PFSK-1 (cell line): ENCODE measurements around the gene TAS2R9. TPM values are rescaled to one million over a fixed set of nuclear protein-coding genes. Genes with fewer than 3 reads are reported as not detected.

Experiments
- FOXP2 ChIP-seq: optimal IDR thresholded peaks from 2 replicates; pipeline ENCODE3; 2011; ENCODE audit warnings: borderline replicate concordance, control low read depth, inconsistent platforms; ENCODE audit not compliant: insufficient read depth; ENCODE audit errors: extremely low read length, extremely low read depth
- POLR2AphosphoS5 ChIP-seq: IDR thresholded peaks from 2 replicates; pipeline ENCODE4 v1.6.1; 2012; ENCODE audit warnings: low read depth, mild to moderate bottlenecking, control low read depth, low read length, moderate library complexity
- SIN3A ChIP-seq: IDR thresholded peaks from 2 replicates; pipeline ENCODE4 v1.6.1; 2012; ENCODE audit warnings: mild to moderate bottlenecking, low read length, moderate library complexity, borderline replicate concordance; ENCODE audit not compliant: insufficient read depth
- TAF1 ChIP-seq: IDR thresholded peaks from 2 replicates; pipeline ENCODE4 v1.6.1; 2012; ENCODE audit warnings: low read length, control low read depth, borderline replicate concordance; ENCODE audit not compliant: insufficient read depth
- polyA plus RNA-seq: library from polyadenylated mRNA; unstranded; fragments of >200 nt; gene quantifications from one replicate; pipeline ENCODE4 v1.2.1, GENCODE V29; 2012; ENCODE audit warnings: low read depth, missing spikeins; ENCODE audit not compliant: insufficient read length
- TF ChIP-seq, protein P1 (sequence below), 2 experiments: IDR thresholded peaks; 2 replicates each; pipeline versions ENCODE4 v1.6.1 to v1.8.0; 2011 to 2012; ENCODE audit warnings: low read depth in 2 of 2, low read length in 2 of 2, control low read depth in 1 of 2, inconsistent platforms in 1 of 2, mild to moderate bottlenecking in 1 of 2, moderate library complexity in 1 of 2; ENCODE audit not compliant: insufficient read depth in 1 of 2

Gene TAS2R9, protein sequence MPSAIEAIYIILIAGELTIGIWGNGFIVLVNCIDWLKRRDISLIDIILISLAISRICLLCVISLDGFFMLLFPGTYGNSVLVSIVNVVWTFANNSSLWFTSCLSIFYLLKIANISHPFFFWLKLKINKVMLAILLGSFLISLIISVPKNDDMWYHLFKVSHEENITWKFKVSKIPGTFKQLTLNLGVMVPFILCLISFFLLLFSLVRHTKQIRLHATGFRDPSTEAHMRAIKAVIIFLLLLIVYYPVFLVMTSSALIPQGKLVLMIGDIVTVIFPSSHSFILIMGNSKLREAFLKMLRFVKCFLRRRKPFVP
- polyA plus RNA-seq, result not detected

DNA sequence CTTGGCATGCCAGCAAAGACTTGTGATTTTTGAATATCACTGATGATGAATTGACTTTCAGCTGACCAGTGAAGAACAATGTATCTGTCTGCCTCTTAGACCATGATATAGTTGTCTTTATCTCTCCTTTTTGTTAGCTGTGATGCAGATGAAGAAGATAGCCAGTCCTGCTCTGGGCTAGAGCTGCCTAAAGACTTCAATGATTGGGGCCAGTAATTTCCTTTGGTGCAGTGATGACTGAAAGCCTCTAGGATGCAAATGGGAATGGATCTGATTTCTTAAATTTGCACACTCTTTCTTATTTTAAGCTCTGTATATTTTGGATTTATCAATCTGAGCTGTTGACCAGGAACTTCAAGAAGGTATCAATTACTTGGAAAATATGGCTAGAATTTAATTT lies at the start of gene TAS2R9:
Gene TAS2R9 (minus strand): TSS at position 101 of the 400 bp plus-strand sequence. CDS start 93 bp downstream, at position 8.
- TF ChIP-seq POLR2AphosphoS5 (no peak), SIN3A (no peak), TAF1 (no peak), FOXP2 (no peak)
- TF ChIP-seq, protein P1, sequence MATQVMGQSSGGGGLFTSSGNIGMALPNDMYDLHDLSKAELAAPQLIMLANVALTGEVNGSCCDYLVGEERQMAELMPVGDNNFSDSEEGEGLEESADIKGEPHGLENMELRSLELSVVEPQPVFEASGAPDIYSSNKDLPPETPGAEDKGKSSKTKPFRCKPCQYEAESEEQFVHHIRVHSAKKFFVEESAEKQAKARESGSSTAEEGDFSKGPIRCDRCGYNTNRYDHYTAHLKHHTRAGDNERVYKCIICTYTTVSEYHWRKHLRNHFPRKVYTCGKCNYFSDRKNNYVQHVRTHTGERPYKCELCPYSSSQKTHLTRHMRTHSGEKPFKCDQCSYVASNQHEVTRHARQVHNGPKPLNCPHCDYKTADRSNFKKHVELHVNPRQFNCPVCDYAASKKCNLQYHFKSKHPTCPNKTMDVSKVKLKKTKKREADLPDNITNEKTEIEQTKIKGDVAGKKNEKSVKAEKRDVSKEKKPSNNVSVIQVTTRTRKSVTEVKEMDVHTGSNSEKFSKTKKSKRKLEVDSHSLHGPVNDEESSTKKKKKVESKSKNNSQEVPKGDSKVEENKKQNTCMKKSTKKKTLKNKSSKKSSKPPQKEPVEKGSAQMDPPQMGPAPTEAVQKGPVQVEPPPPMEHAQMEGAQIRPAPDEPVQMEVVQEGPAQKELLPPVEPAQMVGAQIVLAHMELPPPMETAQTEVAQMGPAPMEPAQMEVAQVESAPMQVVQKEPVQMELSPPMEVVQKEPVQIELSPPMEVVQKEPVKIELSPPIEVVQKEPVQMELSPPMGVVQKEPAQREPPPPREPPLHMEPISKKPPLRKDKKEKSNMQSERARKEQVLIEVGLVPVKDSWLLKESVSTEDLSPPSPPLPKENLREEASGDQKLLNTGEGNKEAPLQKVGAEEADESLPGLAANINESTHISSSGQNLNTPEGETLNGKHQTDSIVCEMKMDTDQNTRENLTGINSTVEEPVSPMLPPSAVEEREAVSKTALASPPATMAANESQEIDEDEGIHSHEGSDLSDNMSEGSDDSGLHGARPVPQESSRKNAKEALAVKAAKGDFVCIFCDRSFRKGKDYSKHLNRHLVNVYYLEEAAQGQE (IDR thresholded peaks at IDR 0.05; ENCODE audit: insufficient read depth in 1 of 2, low read depth in 2 of 2, low read length in 2 of 2), result no peak

DNA sequence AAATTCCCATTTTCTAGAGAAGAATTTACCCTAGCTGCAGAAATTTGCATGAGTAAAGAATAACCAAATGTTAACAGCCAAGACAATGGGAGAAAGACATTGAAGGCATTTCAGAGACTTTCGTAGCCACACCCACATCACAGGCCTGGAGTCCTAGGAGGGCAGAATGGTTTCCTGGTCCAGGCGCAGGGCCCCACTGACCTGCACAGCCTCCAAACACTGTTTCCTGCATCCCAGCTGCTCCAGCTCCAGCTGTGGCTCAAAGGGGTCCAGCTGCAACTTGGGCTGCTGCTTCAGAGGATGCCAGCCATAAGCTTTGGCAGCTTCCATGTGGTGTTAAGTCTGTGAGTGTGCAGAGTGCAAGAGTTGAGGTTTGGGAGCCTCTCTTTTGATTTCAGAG lies 45.8 kb upstream of the TAS2R9 start:
- TF ChIP-seq, protein P1 (IDR thresholded peaks at IDR 0.05; ENCODE audit: insufficient read depth in 1 of 2, low read depth in 2 of 2, low read length in 2 of 2), result no peak
- no peak for TF ChIP-seq FOXP2
- TF ChIP-seq POLR2AphosphoS5, result no peak
- no peak for TF ChIP-seq SIN3A
- no peak for TF ChIP-seq TAF1

DNA sequence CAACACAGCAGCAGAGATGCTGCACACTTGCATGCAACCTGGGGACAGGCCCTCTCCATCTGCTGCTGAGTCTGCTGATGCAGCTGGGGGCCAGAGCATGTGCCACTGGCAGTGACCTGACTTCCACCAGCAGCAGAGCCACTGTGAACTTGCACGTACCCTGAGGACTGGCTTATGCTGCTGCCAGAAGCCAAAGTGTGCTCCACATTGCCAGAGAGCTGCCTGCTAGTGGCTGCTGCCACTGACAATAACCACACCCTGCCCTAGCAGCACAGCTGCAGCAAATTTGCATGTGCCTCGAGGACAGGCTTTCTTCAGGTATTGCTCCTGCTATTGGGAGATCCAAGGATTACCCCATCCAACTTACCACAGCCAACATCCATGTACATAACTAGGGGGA lies 43.8 kb upstream of the TAS2R9 start:
- TF ChIP-seq POLR2AphosphoS5 (no peak), SIN3A (no peak), TAF1 (no peak), FOXP2 (no peak)
- TF ChIP-seq, protein P1 (IDR thresholded peaks at IDR 0.05; ENCODE audit: insufficient read depth in 1 of 2, low read depth in 2 of 2, low read length in 2 of 2), result no peak

DNA sequence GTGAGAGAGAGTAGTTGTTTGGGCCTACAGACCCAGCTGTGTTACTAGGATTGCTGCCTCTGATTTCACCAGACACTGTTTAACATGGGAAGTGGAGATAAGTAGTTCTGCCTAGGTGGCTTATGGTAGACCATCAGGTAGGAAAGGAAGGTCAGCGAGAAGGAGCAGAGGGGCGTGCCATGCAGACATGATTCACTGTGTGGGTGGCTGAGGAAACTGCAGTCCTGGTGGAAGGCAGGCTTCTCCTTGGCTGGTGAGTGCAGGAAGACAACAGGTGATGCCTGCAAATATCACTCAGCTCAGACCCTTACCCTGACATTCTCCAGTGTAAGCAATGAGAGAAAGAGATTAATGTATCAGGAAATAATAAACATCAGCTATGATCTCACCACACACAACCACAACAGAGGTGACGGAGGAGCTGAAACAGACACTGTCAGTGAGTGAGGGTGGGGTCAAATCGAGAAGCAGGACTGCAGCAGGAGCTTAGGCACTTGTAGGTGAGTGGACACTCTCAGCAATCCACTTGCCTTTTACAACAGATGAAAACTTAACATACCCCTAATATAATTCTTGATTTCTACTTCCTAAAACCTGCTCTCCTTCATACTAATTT lies 41.4 kb upstream of the TAS2R9 start:
- TF ChIP-seq SIN3A (no peak), POLR2AphosphoS5 (no peak)

DNA sequence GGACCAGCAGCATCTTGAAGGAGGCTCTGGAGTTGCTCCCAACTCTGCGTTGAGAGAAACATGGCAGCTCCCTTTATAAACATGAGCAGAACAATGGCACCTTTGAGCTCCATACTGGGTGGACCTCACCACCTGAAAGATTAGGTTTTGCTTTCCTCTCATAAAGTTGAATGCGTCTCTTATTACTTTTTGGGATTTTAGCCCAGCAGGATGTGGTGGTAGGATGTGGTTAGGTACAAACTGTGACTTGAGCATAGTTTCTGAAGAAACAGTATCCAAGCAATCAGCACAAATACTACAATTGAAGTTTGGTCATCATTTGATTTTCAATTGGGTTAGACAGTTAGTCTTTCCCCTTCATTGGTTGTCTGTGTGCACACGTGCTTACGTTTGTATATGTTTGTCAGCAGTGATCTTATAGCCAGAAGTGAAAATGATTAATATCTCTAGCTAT lies 39.5 kb upstream of the TAS2R9 start, which contains the start of gene PRR4:
Gene PRR4 (minus strand): TSS at position 51 of the 454 bp plus-strand sequence. CDS start 38 bp downstream, at position 13.
- no peak for TF ChIP-seq POLR2AphosphoS5
- TF ChIP-seq, protein P1 (IDR thresholded peaks at IDR 0.05; ENCODE audit: insufficient read depth in 1 of 2, low read depth in 2 of 2, low read length in 2 of 2), result no peak
- TF ChIP-seq FOXP2, result no peak
- no peak for TF ChIP-seq SIN3A
- TF ChIP-seq TAF1, result no peak
